ENCODE measurements around the gene CCDC18. TPM values are rescaled to one million over a fixed set of nuclear protein-coding genes. Genes with fewer than 3 reads are reported as not detected.
"Not testable (repeated sequence)": the region's sequence is repeated elsewhere in the genome, so short reads cannot be mapped to it uniquely, and the experiment has no call there.

Gene CCDC18
- total RNA-seq, 1 donor from 2014 or later = 1.6 TPM

DNA sequence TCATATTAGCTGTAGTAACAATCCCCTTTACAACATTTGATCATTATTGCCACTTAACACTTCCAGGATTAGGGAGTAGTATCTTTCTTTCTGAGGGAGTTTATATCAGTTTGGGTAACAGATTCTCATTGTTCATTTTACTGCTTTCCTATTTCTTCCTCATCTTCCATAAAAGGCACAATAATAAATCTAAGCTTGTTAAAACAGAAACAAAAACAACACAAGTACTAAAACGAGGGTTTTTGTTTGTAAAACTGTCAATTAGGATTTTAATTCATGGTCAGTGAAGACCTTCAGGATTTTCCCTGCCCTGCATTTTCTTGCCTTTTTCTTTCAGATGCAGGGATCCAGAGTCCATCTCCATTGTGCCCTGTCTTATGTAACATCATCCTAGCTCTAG is 29.8 kb upstream of the CCDC18 start:
- Histone ChIP-seq H3K36me3 (ENCODE audit: control insufficient read depth in 3 of 3, insufficient read depth in 3 of 3, low read length in 3 of 3) (peaks cover 4 to 21% (median 20%) of the 10 kb centered on the region in 3 donors), H3K4me3 (ENCODE audit: low read length in 3 of 3) (no peak overlapping the region), H3K9ac (ENCODE audit: low read depth in 1 of 3, low read length in 3 of 3) (no peak overlapping the region), H3K27me3 (ENCODE audit: control insufficient read depth in 3 of 3, insufficient read depth in 3 of 3, low read length in 3 of 3) (no peaks in the 10 kb centered on the region), H3K4me1 (ENCODE audit: control insufficient read depth in 3 of 3, insufficient read depth in 3 of 3, low read length in 3 of 3) (peaks cover 0 to 3% (median 2%) of the 10 kb centered on the region in 3 donors), H3K9me3 (ENCODE audit: control insufficient read depth in 3 of 3, low read length in 3 of 3) (no peaks in the 10 kb centered on the region), H3K27ac (ENCODE audit: low read depth, low read length) (no peak overlapping the region)

DNA sequence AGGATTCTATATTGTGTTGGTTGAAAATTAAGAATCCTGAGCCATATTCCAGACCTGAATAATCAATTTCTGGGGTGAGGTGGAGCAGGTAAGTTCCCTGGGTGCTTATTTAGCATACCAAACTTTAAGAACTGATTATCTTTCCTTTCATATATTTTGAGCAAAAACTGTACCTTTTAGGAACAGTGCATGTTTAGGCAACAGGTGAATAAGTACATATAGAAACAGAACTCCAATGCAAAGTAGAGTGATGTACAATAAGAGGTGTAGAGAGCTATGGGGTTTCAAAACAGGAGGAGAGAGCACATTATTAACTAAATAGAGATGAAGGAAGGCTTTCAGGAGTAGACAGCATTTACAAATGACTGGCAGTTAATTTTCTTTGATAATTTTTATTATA is 29.1 kb upstream of the CCDC18 start:
- no peak overlapping the region for H3K4me3 ChIP-seq (ENCODE audit: low read length in 3 of 3)
- H3K4me1 ChIP-seq (ENCODE audit: control insufficient read depth in 3 of 3, insufficient read depth in 3 of 3, low read length in 3 of 3) = peaks cover 0 to 3% (median 2%) of the 10 kb centered on the region in 3 donors
- no peaks in the 10 kb centered on the region for H3K27me3 ChIP-seq (ENCODE audit: control insufficient read depth in 3 of 3, insufficient read depth in 3 of 3, low read length in 3 of 3)
- H3K9me3 ChIP-seq (ENCODE audit: control insufficient read depth in 3 of 3, low read length in 3 of 3) = no peaks in the 10 kb centered on the region
- peaks cover 4 to 21% (median 20%) of the 10 kb centered on the region in 3 donors for H3K36me3 ChIP-seq (ENCODE audit: control insufficient read depth in 3 of 3, insufficient read depth in 3 of 3, low read length in 3 of 3)
- H3K27ac ChIP-seq (ENCODE audit: low read depth, low read length) = no peak overlapping the region
- H3K9ac ChIP-seq (ENCODE audit: low read depth in 1 of 3, low read length in 3 of 3) = no peak overlapping the region

DNA sequence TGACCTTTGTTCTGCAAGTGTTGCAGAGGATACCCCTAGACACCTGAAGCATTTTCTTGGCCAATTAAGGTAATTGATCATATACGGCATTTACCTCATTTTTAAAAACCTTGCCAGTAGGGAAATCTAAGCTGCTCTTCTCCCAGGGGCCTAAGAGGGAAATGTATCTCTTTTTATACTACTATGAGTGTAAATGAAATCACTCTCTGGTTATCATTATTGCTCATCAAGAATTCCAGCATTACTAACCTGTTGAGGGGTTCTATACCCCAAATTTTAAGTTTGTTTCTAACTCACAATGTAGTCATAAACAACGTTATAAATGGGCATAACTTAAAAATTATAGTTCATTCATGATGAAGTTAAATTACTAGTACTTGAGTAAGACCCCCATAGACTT is 27.7 kb upstream of the CCDC18 start:
- Histone ChIP-seq H3K27me3 (ENCODE audit: control insufficient read depth in 3 of 3, insufficient read depth in 3 of 3, low read length in 3 of 3) (no peaks in the 10 kb centered on the region), H3K4me3 (ENCODE audit: low read length in 3 of 3) (no peak overlapping the region), H3K4me1 (ENCODE audit: control insufficient read depth in 3 of 3, insufficient read depth in 3 of 3, low read length in 3 of 3) (peaks cover 0 to 3% (median 2%) of the 10 kb centered on the region in 3 donors), H3K27ac (ENCODE audit: low read depth, low read length) (no peak overlapping the region), H3K36me3 (ENCODE audit: control insufficient read depth in 3 of 3, insufficient read depth in 3 of 3, low read length in 3 of 3) (peaks cover 4 to 25% (median 24%) of the 10 kb centered on the region in 3 donors), H3K9me3 (ENCODE audit: control insufficient read depth in 3 of 3, low read length in 3 of 3) (no peaks in the 10 kb centered on the region), H3K9ac (ENCODE audit: low read depth in 1 of 3, low read length in 3 of 3) (no peak overlapping the region)

DNA sequence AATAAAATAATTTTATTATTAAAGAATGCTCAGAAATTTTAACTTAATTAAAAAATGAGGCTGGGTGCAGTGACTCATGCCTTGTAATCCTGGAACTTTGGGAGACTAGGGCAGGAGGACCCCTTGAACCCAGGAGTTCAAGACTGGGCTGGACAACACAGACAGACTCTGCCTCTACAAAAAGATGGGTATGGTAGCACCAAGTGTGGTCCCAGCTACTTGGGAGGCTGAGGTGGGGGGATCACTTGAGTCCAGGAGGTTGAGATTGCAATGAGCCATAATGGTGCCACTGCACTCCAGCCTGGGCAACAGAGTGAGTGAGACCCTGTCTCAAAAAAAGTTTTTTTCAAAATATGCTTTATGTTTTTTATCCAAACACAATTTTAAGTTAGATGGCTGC is 25.6 kb upstream of the CCDC18 start:
- no peak overlapping the region for H3K27ac ChIP-seq (ENCODE audit: low read depth, low read length)
- no peaks in the 10 kb centered on the region for H3K27me3 ChIP-seq (ENCODE audit: control insufficient read depth in 3 of 3, insufficient read depth in 3 of 3, low read length in 3 of 3)
- no peak overlapping the region for H3K4me3 ChIP-seq (ENCODE audit: low read length in 3 of 3)
- no peaks in the 10 kb centered on the region for H3K9me3 ChIP-seq (ENCODE audit: control insufficient read depth in 3 of 3, low read length in 3 of 3)
- peaks cover 2 to 29% (median 26%) of the 10 kb centered on the region in 3 donors for H3K36me3 ChIP-seq (ENCODE audit: control insufficient read depth in 3 of 3, insufficient read depth in 3 of 3, low read length in 3 of 3)
- no peak overlapping the region for H3K9ac ChIP-seq (ENCODE audit: low read depth in 1 of 3, low read length in 3 of 3)
- peaks cover 0 to 2% (median 0%) of the 10 kb centered on the region in 3 donors for H3K4me1 ChIP-seq (ENCODE audit: control insufficient read depth in 3 of 3, insufficient read depth in 3 of 3, low read length in 3 of 3)

DNA sequence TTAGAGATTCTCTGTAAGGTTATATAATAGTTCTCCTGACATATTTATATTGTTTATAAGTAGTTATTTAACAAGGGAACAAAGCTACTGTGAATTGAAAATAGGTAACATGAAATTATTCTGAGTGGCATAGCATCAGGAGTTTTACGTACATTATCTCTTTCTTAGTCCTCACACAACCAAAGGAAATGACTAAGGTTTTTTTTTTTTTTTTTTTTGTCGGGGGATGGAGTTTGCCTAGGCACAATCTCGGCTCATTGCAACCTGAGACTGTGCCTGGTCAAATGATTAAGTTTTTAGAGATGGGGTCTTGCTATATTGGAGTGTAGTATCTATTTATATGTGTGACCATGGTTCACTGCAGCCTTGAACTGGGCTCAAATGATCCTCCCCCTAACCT is 25.2 kb upstream of the CCDC18 start:
- no peaks in the 10 kb centered on the region for H3K9me3 ChIP-seq (ENCODE audit: control insufficient read depth in 3 of 3, low read length in 3 of 3)
- H3K27ac ChIP-seq (ENCODE audit: low read depth, low read length) = no peak overlapping the region
- H3K27me3 ChIP-seq (ENCODE audit: control insufficient read depth in 3 of 3, insufficient read depth in 3 of 3, low read length in 3 of 3) = no peaks in the 10 kb centered on the region
- H3K4me1 ChIP-seq (ENCODE audit: control insufficient read depth in 3 of 3, insufficient read depth in 3 of 3, low read length in 3 of 3) = peaks cover 0 to 2% (median 0%) of the 10 kb centered on the region in 3 donors
- peaks cover 2 to 29% (median 26%) of the 10 kb centered on the region in 3 donors for H3K36me3 ChIP-seq (ENCODE audit: control insufficient read depth in 3 of 3, insufficient read depth in 3 of 3, low read length in 3 of 3)
- H3K4me3 ChIP-seq (ENCODE audit: low read length in 3 of 3) = no peak overlapping the region
- H3K9ac ChIP-seq (ENCODE audit: low read depth in 1 of 3, low read length in 3 of 3) = no peak overlapping the region

GRCh38 chr1:93159337-93159736 is 21.2 kb upstream of the CCDC18 start:
- Histone ChIP-seq H3K4me1 (ENCODE audit: control insufficient read depth in 3 of 3, insufficient read depth in 3 of 3, low read length in 3 of 3) (peaks cover 11 to 15% (median 13%) of the 10 kb centered on the region in 3 donors), H3K36me3 (ENCODE audit: control insufficient read depth in 3 of 3, insufficient read depth in 3 of 3, low read length in 3 of 3) (peaks cover 2 to 23% (median 23%) of the 10 kb centered on the region in 3 donors), H3K4me3 (ENCODE audit: low read length in 3 of 3) (no peak overlapping the region), H3K9ac (ENCODE audit: low read depth in 1 of 3, low read length in 3 of 3) (no peak overlapping the region), H3K27me3 (ENCODE audit: control insufficient read depth in 3 of 3, insufficient read depth in 3 of 3, low read length in 3 of 3) (no peaks in the 10 kb centered on the region), H3K9me3 (ENCODE audit: control insufficient read depth in 3 of 3, low read length in 3 of 3) (no peaks in the 10 kb centered on the region), H3K27ac (ENCODE audit: low read depth, low read length) (no peak overlapping the region)

- H3K27me3 ChIP-seq (ENCODE audit: control insufficient read depth in 3 of 3, insufficient read depth in 3 of 3, low read length in 3 of 3); H3K9ac ChIP-seq (ENCODE audit: low read depth in 1 of 3, low read length in 3 of 3); H3K4me3 ChIP-seq (ENCODE audit: low read length in 3 of 3); H3K9me3 ChIP-seq (ENCODE audit: control insufficient read depth in 3 of 3, low read length in 3 of 3); H3K36me3 ChIP-seq (ENCODE audit: control insufficient read depth in 3 of 3, insufficient read depth in 3 of 3, low read length in 3 of 3): not testable (repeated sequence)
- peaks cover 16 to 23% (median 19%) of the 10 kb centered on the region in 3 donors for H3K4me1 ChIP-seq (ENCODE audit: control insufficient read depth in 3 of 3, insufficient read depth in 3 of 3, low read length in 3 of 3)
- peak overlapping the region; percentile 60 for H3K27ac ChIP-seq (ENCODE audit: low read depth, low read length)
Observed at GRCh38 chr1:93163314-93163713, 17.2 kb upstream of the CCDC18 start.

GRCh38 chr1:93164816-93165215 is 15.7 kb upstream of the CCDC18 start:
- no peak overlapping the region for H3K9ac ChIP-seq (ENCODE audit: low read depth in 1 of 3, low read length in 3 of 3)
- no peaks in the 10 kb centered on the region for H3K9me3 ChIP-seq (ENCODE audit: control insufficient read depth in 3 of 3, low read length in 3 of 3)
- no peak overlapping the region for H3K4me3 ChIP-seq (ENCODE audit: low read length in 3 of 3)
- no peaks in the 10 kb centered on the region for H3K36me3 ChIP-seq (ENCODE audit: control insufficient read depth in 3 of 3, insufficient read depth in 3 of 3, low read length in 3 of 3)
- no peaks in the 10 kb centered on the region for H3K27me3 ChIP-seq (ENCODE audit: control insufficient read depth in 3 of 3, insufficient read depth in 3 of 3, low read length in 3 of 3)
- peak overlapping the region; percentile 60 for H3K27ac ChIP-seq (ENCODE audit: low read depth, low read length)
- H3K4me1 ChIP-seq (ENCODE audit: control insufficient read depth in 3 of 3, insufficient read depth in 3 of 3, low read length in 3 of 3) = peaks cover 16 to 23% (median 19%) of the 10 kb centered on the region in 3 donors

- H3K36me3 ChIP-seq (ENCODE audit: control insufficient read depth in 3 of 3, insufficient read depth in 3 of 3, low read length in 3 of 3); H3K27ac ChIP-seq (ENCODE audit: low read depth, low read length); H3K4me3 ChIP-seq (ENCODE audit: low read length in 3 of 3); H3K9me3 ChIP-seq (ENCODE audit: control insufficient read depth in 3 of 3, low read length in 3 of 3); H3K9ac ChIP-seq (ENCODE audit: low read depth in 1 of 3, low read length in 3 of 3); H3K27me3 ChIP-seq (ENCODE audit: control insufficient read depth in 3 of 3, insufficient read depth in 3 of 3, low read length in 3 of 3): not testable (repeated sequence)
- H3K4me1 ChIP-seq (ENCODE audit: control insufficient read depth in 3 of 3, insufficient read depth in 3 of 3, low read length in 3 of 3) = peaks cover 16 to 23% (median 19%) of the 10 kb centered on the region in 3 donors
Observed at GRCh38 chr1:93165895-93166294, 14.6 kb upstream of the CCDC18 start.

DNA sequence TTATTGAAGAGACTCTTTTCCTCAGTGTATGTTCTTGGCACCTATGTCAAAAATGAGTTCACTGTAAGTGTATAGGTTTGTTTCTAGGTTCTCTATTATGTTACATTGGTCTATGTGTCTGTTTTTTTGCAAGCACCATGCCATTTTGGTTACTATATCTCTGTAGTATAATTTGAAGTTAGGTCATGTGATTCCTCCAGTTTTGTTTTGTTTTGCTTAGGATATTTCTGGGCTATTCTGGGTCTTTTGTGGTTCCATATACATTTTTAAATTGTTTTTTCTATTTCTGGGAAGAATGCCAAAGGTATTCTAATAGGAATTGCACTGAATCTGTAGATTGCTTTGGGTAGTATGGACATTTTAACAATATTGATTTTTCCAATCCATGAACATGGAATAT is 13.5 kb upstream of the CCDC18 start:
- no peaks in the 10 kb centered on the region for H3K9me3 ChIP-seq (ENCODE audit: control insufficient read depth in 3 of 3, low read length in 3 of 3)
- no peaks in the 10 kb centered on the region for H3K36me3 ChIP-seq (ENCODE audit: control insufficient read depth in 3 of 3, insufficient read depth in 3 of 3, low read length in 3 of 3)
- H3K4me3 ChIP-seq (ENCODE audit: low read length in 3 of 3) = no peak overlapping the region
- no peak overlapping the region for H3K9ac ChIP-seq (ENCODE audit: low read depth in 1 of 3, low read length in 3 of 3)
- no peak overlapping the region for H3K27ac ChIP-seq (ENCODE audit: low read depth, low read length)
- H3K27me3 ChIP-seq (ENCODE audit: control insufficient read depth in 3 of 3, insufficient read depth in 3 of 3, low read length in 3 of 3) = no peaks in the 10 kb centered on the region
- peaks cover 9 to 17% (median 14%) of the 10 kb centered on the region in 3 donors for H3K4me1 ChIP-seq (ENCODE audit: control insufficient read depth in 3 of 3, insufficient read depth in 3 of 3, low read length in 3 of 3)

Data from skeletal muscle tissue (tissue), 4 donors.